HG03159 (cell line): ENCODE measurements around the gene SLIT3.

Source experiments
- ATAC-seq: cut with Tn5 transposase; IDR thresholded peaks from one replicate; pipeline ENCODE4 v1.9.1; 2021; ENCODE audit warnings: mild to moderate bottlenecking, moderate library complexity; ENCODE audit not compliant: unreplicated experiment

Gene SLIT3

DNA sequence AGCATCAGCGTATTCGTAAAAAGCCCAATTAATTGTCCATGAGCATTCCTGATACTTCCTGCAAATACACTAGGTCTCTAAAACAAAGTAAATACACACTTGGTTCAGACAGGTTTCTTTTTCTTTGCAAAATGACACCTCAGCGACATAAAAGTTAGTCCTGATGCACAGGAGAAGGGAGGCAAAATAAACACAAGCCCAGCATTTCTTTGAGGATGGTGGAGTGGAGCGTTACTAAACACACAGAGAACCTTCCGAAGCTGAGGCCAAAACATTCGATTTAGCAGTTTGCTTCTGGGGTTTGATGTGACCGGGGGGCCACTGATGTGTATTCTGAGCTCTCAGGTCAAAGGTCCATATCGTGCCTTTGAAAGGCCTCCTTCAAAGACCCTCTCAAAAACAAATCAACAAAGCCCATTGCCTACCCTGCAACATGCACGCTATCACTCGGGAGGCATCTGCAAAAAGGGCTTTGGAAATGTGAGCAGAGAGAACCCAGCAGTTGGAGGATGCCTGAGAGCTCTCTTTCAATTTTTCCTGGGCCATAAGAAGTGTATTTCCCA, 453.3 kb downstream of the SLIT3 start:
- no peak for ATAC-seq

DNA sequence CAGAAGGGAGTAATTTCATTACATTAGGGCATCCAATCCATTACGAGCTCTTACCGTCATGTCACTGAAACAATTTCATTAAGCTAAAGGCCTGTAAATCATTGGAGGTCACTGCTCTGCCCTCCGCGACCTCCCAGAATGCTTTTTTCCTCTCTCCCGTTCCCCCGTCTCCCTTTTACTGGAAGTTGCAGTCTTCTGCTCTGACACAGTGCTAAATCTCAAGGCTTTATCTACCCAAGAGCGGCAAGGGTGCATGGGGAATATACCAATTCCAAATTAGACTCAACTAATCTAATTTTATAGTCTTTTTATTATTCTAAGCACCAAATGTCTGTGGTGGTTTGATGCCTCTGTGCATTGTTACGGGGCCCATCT, 456.0 kb downstream of the SLIT3 start:
- ATAC-seq, result no peak

DNA sequence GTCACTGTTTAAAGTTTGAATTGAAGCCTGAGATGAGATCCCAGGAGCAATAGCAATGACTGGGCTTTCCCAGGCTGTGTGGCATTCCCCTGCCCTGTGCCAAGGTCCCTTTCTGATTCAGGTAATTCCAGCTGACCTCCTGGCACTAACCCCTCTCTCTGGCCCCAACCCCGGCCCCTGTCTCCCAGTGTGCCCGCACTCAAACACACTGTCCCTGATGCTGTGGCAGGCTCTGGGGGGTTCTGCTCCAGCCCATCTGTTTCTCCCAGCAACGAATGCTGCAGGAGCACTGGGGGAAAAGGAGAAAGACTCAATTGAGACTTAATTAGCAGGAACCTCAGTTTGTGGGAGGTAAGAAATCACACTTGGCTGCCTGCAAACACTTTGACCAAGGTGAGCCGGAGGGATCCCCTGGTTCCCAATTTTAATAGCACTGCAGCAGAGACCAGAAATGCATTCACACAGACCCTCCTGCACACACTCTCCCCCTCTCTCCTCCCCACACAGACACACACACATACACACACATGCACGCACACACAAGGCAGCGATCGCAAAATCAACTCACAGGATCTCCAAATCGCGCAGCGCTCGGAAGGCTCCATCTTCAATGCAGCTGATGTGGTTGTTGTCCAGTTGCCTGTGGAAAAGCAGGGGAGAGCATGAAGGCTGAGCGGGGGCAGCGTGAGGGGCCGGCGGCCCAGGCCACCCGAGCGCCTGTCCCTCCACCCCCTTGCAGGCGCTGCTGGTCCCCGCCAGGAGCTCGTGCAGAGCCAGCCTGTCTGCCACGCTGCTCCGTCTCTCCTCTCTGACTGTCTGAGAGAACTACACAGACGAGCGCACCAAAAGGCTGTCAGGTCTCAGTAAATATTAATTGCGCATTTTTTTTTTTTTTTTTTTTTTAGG, 456.7 kb downstream of the SLIT3 start:
- ATAC-seq, result no peak

DNA sequence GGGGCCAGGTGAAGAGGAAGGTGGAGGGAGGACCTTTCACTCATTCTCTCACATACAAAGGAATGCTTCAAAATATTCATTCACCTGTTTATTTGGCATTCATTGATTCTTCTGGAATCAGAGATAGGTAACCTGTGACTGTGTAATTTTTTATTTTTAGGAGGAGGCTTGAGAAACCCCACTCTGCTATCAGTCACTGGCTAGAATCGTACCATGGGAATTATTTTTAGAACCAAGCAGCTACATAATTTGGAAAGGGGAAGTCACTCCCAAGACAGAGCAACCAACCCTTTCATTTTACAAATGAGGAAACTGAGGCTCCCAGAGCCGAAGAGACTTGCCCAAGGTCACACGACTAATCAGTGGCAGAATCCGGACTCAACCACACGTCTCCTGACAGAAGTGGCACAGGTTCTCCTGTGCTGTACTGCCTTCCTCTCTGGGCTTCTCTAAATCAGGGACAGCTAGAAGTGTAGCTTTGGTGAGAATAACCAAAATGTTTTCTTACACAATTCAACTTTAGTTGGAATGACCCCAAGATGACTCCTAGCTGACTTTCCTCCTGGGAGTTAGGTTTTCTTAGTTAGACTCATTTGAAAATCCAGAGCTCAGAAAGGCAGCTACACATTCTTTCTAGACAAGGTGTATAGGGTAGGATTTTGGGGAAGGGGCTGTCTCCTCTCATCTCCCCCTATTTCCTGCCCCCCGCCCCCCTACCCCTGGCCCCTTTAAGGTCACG, 457.5 kb downstream of the SLIT3 start:
- no peak for ATAC-seq

DNA sequence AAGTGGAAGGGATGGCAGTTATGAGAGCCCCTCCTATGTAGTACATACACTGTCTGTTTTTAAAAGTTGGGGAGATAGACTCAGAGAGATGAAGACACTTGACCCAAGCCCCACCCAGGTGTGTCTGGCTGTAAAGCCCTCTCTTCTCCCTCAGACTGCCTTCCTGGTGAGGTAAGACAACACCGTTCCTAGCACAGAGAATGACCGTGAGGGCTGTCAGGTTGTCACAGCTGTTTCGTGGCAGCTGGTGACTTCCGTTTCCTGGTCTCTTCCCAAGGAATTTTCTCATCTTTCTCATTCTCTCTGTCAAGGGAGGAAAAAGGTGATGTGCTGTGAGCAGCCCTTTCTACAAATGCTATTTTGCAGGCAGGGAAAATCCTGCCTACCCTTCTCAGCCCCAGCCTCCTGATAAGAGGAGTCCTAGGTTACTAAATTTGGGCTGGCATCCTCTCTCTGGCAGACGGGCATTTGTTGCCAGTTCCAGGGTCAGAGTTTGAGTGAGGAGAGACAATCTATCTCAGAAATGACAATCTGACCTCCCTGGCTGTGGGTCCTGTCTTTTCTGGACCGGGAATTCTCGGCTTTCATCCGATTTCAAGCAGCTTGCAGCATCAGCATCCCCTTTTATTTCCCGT, 458.3 kb downstream of the SLIT3 start:
- no peak for ATAC-seq

DNA sequence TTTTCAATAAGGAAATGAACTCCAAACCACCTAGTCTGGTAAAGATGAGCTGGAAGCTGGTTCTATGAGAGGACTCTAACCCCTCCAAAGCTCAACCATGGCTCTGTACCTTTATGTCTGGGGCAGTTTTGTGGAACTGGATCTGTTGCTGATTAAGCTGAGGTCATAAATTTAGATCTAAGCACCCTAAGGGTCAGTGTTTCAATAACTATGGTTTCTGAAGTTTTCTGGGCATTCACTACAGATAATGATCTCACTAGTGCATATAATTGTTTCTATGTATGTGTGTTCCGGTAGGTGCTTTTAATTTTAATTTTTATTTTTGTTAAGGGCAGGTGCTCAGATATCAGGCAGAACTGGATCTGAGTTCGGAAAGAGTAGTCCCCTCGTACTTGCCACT, 463.1 kb downstream of the SLIT3 start:
- no peak for ATAC-seq

DNA sequence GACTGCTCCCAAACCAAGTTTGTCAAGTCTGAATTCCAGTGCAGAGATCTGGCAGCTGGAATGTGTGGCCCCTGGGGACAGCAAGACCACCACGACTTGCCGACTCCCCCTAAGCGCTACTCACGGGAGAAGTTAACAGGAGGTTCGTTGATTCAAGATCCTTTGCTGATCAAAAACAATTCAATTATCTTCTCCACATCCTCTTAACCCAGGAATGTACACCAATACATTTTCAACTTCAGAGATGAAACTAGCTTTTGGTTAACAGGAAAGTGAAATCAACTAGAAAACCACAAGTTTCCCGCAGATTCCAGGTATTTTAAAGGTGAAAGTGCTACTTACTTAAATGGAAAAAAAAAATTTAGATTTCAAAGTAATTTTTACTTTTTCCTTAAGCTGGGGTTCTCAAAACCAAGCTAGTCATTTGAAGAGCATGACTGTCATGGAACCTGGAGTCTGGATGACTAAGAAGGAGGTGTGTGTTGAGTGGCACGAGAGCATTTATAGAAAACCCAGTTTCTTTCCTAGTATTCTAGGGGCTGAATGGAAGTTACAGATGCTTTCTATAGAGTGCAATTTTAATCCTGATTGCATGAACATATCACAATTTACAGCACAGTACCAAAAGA, 464.2 kb downstream of the SLIT3 start:
- no peak for ATAC-seq

DNA sequence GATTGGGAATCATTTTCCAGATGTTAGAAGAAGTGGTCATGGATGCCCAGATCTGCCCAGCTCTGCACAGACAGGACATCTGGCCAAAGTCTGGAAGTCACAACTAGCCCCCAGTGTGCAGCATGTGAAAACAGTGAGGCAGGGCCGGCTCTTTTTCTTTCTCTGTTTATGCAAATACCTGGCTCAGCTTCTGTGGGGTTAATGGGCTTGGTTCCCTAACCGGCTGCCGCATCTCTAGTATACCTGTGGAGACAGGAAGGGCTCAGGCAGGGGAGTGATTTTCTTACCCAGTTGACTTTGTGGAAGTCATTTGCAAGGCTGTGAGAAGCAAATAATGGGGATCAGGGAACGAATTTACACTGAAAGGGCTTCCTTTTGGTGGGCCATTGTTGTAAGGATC, 467.0 kb downstream of the SLIT3 start:
- ATAC-seq, result no peak

DNA sequence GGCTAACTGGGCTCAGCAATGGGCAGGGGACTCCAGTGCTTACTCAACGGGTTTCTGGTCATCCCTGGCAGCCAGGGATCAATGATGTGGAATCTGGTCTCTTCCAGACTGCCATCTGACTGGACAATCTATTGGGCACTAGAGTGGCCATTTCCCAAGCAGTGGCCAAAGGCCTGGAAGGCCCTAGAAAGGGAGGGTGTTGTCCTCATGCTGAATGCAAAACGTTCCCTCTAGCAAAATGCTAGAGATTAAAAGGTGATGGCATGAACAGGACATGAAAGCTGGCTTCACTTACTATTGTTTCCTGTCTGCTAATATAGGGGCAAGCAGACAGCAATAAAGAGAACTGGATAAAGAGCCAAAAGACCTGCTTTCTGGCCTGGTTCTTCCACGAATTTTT, 467.6 kb downstream of the SLIT3 start:
- no peak for ATAC-seq

DNA sequence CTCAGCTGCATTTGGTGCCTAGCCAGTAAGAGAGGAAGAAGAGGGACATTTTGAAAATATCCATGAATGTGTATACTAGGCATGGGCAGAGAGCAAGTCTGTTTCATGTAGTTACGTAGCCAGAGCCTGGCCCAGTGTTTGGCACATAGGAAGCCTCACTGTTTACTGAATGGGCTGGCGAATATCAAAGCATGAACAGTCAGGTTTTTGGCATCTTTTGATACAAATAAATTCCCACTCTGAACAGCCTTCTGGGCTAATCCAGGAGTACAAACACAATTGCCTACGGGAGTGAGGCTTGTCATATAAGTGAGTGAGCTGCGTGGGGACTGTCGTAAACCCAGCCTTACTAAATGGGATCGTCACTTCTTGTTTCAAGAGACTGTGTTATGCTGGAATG, 468.6 kb downstream of the SLIT3 start:
- ATAC-seq, result no peak

DNA sequence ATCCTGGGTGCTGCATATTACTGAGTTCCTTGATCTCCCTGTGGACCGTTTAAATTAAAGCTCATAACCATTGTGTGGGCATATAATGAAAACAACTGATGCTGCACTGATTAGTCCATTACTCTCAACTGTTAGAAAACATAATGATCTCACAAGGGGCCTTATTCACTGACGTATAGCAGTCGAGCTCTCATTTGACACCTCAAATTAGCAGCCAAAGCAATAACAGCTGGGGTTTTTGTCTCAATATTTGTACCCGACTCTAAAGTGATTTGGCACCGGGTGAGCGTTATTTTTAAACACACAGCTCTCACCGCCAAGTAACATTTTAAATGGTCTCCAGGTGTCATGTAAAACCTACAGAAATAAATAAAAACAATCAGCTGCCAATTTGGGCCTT, 469.6 kb downstream of the SLIT3 start:
- no peak for ATAC-seq

DNA sequence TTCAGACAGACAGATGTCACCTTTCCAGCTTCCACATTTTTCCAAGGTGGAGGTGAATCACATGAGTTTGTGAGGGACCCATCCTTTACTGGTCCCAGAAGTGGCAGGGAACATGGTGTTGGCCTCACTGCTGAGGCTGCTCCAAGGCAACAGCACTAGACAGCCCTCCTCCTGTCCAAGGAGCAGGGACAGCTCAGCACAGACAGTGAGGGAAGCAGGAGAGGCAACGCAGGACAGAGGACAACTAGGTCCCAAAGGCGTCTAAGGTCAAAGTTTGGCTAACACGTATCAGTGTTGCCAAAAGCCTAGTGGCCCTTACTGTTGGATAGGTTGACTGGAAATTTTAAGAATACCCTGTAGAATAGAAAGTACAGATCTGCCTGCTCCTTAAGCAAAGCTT, 470.1 kb downstream of the SLIT3 start:
- ATAC-seq, result no peak

DNA sequence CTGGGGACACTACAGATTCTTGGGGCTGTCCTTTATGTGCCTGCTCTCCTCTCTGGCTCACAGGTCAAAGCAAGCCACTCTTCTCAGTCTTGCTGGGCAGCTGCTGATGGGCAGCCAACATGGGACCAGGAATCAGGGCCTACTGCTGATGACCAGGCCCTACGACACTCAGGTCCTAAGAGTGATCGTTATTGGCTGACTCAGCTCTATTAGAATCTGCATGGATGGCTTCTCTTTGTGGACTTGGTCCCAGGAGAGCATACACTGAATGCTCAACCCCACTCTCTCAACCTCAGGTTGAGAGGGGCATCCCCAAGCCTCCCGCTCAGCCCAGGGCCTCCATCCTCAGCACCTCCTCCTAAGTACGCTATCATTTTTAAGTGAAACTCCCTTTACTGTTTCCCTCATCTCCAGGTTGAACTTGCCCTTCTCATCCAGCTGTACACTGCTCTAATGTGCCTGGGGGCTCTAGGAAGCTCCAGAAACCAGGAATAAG, 471.0 kb downstream of the SLIT3 start:
- no peak for ATAC-seq

DNA sequence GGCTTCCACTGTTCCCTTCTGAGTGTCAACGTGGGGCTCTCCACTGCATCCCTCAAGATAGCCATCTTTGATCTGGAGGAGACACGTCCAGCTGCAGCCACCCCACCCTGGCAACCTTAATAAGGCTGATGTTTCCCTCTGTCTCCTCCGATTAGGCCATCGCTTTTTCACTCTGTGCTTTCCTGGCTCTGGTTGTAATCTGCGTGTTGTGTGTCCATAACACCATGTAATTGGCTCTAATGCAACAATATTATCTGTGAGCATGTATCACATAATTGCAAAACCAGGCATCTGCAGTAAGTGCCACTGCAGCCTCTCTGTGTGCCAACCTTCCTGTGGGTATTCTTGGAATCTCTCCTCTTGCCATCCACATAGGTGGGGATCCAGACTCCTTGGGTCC, 471.9 kb downstream of the SLIT3 start:
- no peak for ATAC-seq

DNA sequence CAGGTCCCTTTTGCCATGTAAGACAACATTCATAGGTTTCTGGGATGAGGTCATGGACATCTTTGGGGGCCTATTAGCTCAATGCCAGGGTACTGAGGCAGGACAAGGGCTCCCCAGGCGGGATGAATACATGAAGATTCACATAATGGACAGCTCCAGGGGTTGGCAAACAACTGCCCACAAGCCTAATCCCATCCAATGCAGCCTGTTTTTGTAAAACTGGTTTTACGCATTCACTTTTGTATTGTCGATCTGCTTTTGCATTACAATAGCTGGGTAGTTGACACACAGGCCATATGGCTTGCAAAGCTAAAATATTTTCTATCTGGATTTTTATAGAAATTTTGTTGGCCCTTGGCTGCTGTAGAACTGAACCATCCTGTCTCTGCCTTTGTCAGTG, 473.3 kb downstream of the SLIT3 start:
- no peak for ATAC-seq

DNA sequence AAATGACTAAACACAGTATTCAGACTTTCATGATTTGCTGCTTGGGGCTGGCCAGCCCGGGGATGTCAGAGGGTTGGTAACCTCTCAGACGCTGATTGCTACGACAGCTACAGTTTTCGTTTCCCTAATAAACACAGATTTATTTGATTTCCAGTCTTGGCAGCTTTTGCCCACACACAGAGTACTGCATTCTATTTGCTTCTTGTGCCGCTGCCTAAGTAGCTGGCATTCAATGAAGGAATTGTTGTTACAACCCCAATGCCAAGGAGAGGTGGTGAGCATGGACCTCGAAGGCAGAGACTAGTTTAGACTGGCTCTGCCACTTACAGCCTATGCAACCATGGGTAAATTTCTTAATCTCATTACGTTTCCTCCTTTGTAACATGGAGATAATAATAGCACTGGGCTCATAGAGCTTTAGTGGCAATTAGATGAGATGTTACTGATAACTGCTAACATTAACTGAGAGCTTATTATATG, 474.7 kb downstream of the SLIT3 start:
- ATAC-seq, result no peak

DNA sequence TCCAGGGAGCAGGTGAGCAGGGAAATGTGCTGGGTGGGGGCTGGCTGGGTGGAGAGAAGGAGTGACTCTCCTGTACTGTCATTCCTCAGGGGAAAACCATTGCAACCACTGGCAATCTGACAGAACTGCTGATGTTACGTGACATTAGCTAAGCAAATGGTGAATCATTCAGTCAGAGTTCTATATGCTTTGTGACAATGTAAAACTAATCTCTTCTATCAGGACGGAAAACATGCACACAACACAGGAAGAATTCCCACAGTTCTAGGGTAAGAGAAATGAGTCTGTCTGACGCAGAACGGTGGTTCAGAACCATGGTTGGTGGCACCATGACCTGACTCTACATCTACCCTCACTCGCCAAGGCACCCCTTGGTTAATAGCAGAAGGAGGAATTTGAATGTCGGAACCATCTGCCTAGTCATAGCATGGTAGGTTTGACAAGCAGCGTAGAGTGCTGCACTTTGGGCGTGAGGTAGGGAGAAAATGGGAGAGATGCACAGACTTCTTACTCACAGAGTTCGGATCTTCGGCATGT, 478.1 kb downstream of the SLIT3 start:
- ATAC-seq, result no peak

DNA sequence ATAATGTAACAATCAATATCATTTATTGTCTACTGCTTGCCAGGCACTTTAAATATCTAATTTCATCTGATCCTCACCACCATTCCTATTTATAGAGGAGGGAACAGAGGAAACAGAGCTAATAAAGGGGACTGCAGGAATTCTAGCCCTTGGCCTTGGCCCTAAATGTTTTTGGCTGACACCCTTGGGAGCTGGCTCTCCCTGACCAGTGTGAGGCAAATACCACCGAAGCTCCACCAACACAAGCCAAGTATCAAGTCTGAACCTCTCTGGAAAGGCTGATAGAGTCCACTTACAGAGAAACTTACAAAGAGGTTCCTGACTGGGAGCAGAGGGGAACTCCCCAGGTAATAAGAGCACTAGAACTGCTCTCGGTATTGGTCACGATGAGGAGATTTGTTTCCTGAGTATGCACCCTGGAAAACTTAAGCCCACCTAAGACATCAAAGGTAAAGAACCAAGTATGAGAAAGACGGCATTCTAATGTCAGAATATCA, 478.6 kb downstream of the SLIT3 start:
- ATAC-seq, result no peak

DNA sequence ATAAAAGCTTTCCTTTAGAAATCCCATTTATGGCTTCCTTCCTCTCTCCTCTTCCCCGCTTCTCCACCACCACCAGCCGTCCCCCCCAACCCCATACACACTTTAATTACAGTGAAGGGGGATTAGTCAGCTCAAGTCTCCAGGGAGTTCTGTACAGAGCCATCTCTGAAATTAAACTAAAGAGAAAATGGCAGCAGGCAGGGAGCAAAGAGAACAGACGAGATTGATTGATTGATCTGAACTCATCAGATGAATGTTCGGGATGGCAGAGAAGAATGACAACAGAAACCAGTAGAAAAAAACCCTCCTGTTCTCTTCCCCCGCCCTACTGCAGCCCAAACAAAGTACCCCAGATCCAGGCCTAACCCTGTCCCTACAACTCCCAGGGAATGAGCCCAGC, 480.1 kb downstream of the SLIT3 start:
- no peak for ATAC-seq

DNA sequence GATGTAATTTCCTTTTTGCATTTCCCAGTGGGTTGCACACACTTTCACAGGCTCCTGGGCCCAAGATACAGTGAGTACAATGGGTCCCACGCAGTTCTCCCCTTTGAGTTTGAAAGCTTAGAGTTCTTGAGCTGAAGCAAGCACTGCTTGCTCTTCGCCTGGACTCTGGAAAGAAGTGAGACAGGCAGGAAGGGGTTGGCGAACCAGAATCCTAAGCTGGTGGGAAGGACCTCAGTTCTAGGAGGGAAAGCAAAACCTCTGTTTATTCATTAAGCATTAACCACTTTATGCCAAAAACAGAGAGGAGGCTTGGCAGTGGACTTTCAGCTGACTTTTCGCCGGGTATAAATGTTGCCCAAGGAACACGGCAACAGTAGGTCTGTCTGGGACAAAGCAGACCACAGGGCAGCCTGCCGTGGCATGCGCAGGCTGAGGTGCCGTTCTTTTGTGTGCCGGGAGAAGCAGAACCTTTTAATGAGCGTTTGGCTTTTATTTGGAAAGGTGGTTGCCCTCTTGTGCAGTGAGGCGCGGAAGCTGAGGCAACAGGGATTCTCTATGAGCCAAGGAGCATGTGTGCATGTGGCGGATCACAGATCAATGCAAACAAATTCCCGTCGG, 481.8 kb downstream of the SLIT3 start:
- no peak for ATAC-seq
